Measurements from ENCODE around the gene FIS1. TPM values are rescaled to one million over a fixed set of nuclear protein-coding genes. Genes with fewer than 3 reads are reported as not detected.
"Not testable (repeated sequence)": the region's sequence is repeated elsewhere in the genome, so short reads cannot be mapped to it uniquely, and the experiment has no call there.

Gene FIS1
- total RNA-seq, 1 experiment from 2014 or later = 200 TPM

DNA sequence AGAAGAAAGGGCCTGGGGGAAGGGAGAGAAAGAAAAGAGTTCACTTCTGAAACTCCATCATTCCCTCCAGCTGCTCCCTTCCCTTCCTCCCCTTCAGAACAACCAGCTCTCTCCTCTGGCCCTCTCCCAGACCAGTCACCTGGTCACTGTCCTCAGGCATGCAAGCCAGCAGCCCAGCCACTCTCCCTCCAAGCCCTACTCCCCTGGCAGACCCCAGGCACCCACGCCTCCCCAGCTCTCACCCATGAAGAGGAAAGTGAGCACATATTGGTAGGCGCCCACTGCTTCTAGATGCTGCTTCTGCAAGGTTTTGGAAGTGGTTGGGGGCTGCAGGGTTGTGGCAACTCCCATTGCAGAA is 44.4 kb downstream of the FIS1 start:
- intact Hi-C loops (cut with micrococcal nuclease; ENCODE audit: unreplicated experiment) = no loop called here
- Histone ChIP-seq H3K27me3 (ENCODE audit: insufficient read depth, low read depth) (no peaks in the 10 kb centered on the region), H3K4me3 (no peak overlapping the region), H3K9me2 (ENCODE audit: insufficient read depth) (no peaks in the 10 kb centered on the region), H3K27ac (no peak overlapping the region), H3K9me3 (ENCODE audit: insufficient read depth, low read depth) (no peaks in the 10 kb centered on the region), H2AFZ (no peak overlapping the region), H3K79me2 (ENCODE audit: low read depth) (no peaks in the 10 kb centered on the region), H4K20me1 (ENCODE audit: insufficient read depth) (no peaks in the 10 kb centered on the region), H3F3A (ENCODE audit: insufficient read depth, low read depth) (no peaks in the 10 kb centered on the region), H3K4me2 (no peak overlapping the region), H3K4me1 (replicated peaks; ENCODE audit: insufficient read depth) (no peaks in the 10 kb centered on the region), H3K36me3 (ENCODE audit: low read depth) (no peaks in the 10 kb centered on the region)
- TF ChIP-seq, protein P1, sequence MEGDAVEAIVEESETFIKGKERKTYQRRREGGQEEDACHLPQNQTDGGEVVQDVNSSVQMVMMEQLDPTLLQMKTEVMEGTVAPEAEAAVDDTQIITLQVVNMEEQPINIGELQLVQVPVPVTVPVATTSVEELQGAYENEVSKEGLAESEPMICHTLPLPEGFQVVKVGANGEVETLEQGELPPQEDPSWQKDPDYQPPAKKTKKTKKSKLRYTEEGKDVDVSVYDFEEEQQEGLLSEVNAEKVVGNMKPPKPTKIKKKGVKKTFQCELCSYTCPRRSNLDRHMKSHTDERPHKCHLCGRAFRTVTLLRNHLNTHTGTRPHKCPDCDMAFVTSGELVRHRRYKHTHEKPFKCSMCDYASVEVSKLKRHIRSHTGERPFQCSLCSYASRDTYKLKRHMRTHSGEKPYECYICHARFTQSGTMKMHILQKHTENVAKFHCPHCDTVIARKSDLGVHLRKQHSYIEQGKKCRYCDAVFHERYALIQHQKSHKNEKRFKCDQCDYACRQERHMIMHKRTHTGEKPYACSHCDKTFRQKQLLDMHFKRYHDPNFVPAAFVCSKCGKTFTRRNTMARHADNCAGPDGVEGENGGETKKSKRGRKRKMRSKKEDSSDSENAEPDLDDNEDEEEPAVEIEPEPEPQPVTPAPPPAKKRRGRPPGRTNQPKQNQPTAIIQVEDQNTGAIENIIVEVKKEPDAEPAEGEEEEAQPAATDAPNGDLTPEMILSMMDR (conservative IDR thresholded peaks at IDR 0.05) = no peak
- no peak for TF ChIP-seq EZH2 (IDR thresholded peaks at IDR 0.05; ENCODE audit: low read depth)
- BruUV-seq (replicated peaks) = no TSS peak
- DNase-seq = no peak
- ChIA-PET POLR2A (ENCODE audit: unreplicated experiment) (no interaction called here), CTCF (no interaction called here)

DNA sequence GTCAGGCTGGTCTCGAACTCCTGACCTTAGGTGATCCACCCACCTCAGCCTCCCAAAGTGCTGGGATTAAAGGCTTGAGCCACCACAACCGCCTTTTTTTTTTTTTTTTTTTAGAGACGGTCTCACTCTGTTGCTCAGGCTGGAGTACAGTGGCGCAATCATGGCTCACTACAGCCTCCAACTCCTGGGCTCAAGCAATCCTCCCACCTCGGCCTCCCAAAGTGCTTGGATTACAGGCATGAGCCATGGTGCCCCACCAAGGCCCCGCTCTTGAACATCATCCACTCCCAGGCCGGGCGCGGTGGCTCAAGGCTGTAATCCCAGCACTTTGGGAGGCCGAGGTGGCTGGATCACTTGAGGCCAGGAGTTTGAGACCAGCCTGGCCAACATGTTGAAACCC is 45.4 kb downstream of the FIS1 start:
- BruUV-seq (replicated peaks); H3K36me3 ChIP-seq (ENCODE audit: low read depth); POLR2A ChIA-PET (ENCODE audit: unreplicated experiment); H4K20me1 ChIP-seq (ENCODE audit: insufficient read depth); H3K79me2 ChIP-seq (ENCODE audit: low read depth); intact Hi-C loops (cut with micrococcal nuclease; ENCODE audit: unreplicated experiment); H3K4me2 ChIP-seq; H3K27me3 ChIP-seq (ENCODE audit: insufficient read depth, low read depth); H3K27ac ChIP-seq; H3K9me3 ChIP-seq (ENCODE audit: insufficient read depth, low read depth); H3K4me3 ChIP-seq; H3K4me1 ChIP-seq (replicated peaks; ENCODE audit: insufficient read depth); H3F3A ChIP-seq (ENCODE audit: insufficient read depth, low read depth); DNase-seq; H3K9me2 ChIP-seq (ENCODE audit: insufficient read depth); H2AFZ ChIP-seq: not testable (repeated sequence)
- CTCF ChIA-PET = interaction anchor here (0.7 kb wide), 1 partner anchor 671 kb away, joined by 5 read pairs; no protein-coding TSS in a partner anchor

DNA sequence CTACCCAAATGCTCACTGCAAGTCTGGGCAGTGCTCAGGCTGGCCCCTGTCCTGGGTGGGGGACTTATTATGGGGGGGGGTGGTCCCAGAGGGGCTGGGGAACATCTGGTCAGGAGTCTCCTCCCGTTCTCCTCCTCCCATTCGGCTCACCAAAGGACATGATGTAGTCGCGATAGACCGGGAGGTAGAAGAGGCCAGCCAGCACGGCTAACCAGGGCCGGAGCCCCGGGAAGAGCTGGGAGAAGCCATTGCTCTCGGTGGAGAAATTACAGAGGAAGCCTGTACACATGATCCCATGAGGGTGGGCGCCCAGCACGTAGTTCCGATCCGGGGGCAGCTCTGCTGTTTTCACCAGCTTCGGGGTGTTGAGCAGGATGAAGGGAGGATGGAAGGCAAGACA is 46.4 kb downstream of the FIS1 start:
- Histone ChIP-seq H2AFZ (no peak overlapping the region), H3K9me2 (ENCODE audit: insufficient read depth) (no peaks in the 10 kb centered on the region), H3K36me3 (ENCODE audit: low read depth) (no peaks in the 10 kb centered on the region), H3K27me3 (ENCODE audit: insufficient read depth, low read depth) (no peaks in the 10 kb centered on the region), H4K20me1 (ENCODE audit: insufficient read depth) (no peaks in the 10 kb centered on the region), H3K4me2 (no peak overlapping the region), H3F3A (ENCODE audit: insufficient read depth, low read depth) (no peaks in the 10 kb centered on the region), H3K4me3 (no peak overlapping the region), H3K4me1 (replicated peaks; ENCODE audit: insufficient read depth) (no peaks in the 10 kb centered on the region), H3K79me2 (ENCODE audit: low read depth) (no peaks in the 10 kb centered on the region), H3K27ac (no peak overlapping the region), H3K9me3 (ENCODE audit: insufficient read depth, low read depth) (no peaks in the 10 kb centered on the region)
- POLR2A ChIA-PET (ENCODE audit: unreplicated experiment) = no interaction called here
- DNase-seq = no peak
- intact Hi-C loops (cut with micrococcal nuclease; ENCODE audit: unreplicated experiment) = no loop called here
- no TSS peak for BruUV-seq (replicated peaks)
- TF ChIP-seq, protein P1 (conservative IDR thresholded peaks at IDR 0.05) = no peak
- no peak for TF ChIP-seq EZH2 (IDR thresholded peaks at IDR 0.05; ENCODE audit: low read depth)
- CTCF ChIA-PET = interaction anchor here (0.7 kb wide), 1 partner anchor 36 kb away, joined by 4 read pairs; no protein-coding TSS in a partner anchor

DNA sequence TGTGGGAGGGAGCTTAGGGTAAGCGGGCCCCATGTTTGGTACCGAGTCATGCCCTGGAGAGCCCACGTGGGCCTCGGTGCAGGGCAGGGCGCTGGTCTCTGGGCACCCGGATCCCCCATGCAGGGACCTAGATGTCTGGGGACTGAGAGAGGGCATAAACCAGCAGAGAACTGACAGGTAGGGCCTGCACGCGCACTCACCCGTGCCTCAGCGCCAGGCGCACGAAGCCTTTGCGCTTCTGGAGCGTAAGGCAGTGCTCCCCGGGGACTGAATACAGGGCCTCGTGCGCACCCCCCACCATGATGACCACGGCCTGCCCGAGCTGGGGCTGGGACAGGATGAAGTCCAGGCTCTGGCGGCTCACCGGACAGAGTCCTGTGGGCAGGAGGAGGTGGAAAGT is 46.9 kb downstream of the FIS1 start:
- TF ChIP-seq, protein P1 (conservative IDR thresholded peaks at IDR 0.05) = no peak
- TF ChIP-seq EZH2 (IDR thresholded peaks at IDR 0.05; ENCODE audit: low read depth) = no peak
- Histone ChIP-seq H3K9me3 (ENCODE audit: insufficient read depth, low read depth) (no peaks in the 10 kb centered on the region), H3K27ac (no peak overlapping the region), H3K4me3 (no peak overlapping the region), H3F3A (ENCODE audit: insufficient read depth, low read depth) (no peaks in the 10 kb centered on the region), H4K20me1 (ENCODE audit: insufficient read depth) (no peaks in the 10 kb centered on the region), H3K36me3 (ENCODE audit: low read depth) (no peaks in the 10 kb centered on the region), H2AFZ (no peak overlapping the region), H3K9me2 (ENCODE audit: insufficient read depth) (no peaks in the 10 kb centered on the region), H3K27me3 (ENCODE audit: insufficient read depth, low read depth) (no peaks in the 10 kb centered on the region), H3K4me2 (no peak overlapping the region), H3K4me1 (replicated peaks; ENCODE audit: insufficient read depth) (no peaks in the 10 kb centered on the region), H3K79me2 (ENCODE audit: low read depth) (no peaks in the 10 kb centered on the region)
- intact Hi-C loops (cut with micrococcal nuclease; ENCODE audit: unreplicated experiment) = no loop called here
- ChIA-PET POLR2A (ENCODE audit: unreplicated experiment) (no interaction called here), CTCF (no interaction called here)
- no TSS peak for BruUV-seq (replicated peaks)
- no peak for DNase-seq

Measured in PC-9 (cell line).